Measurements from ENCODE around the gene ASCL5.

The ASCL5 gene

DNA sequence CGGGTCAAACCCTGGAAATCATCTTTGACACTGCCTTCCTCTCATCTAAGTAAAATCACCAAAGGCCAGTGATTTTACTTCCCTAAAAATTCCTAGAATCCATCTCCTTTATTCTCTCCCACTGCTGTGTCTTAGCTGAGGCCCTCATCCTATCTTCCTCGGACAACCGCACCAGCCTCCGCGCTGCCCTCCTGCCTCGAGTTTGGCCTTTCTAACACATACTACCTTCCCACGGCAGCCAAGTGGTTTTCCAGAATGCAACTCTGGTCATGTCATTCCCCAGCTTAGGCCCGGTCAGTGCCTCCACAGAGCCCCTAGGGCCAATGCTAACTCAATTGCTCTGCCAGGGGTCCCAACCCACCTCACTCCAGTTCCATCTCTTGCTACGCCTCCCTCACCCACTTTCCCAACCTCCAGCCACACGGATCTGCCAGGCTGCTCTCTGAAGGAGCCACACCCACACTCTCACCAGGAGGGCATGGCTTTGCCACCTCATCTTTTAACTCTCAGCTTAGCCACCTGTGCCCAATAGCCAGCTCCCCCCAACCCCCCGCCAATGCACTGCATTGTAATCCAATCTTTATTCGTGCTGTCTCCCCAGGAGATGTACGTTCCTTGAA, 20.5 kb upstream of the ASCL5 start:
- H3K36me3 ChIP-seq (ENCODE audit: control insufficient read depth in 1 of 2, insufficient read depth in 2 of 2, low read length in 2 of 2), result peaks cover 66 to 89% of the 10 kb centered on the region in 2 experiments
- H3K4ac ChIP-seq (ENCODE audit: low read depth, low read length), result no peak overlapping the region
- no peak overlapping the region for H3K14ac ChIP-seq (ENCODE audit: low read length)
- H2BK120ac ChIP-seq (ENCODE audit: insufficient read depth, low read length, poor library complexity), result no peak overlapping the region
- no peaks in the 10 kb centered on the region for H3K79me1 ChIP-seq (ENCODE audit: low read length)
- H3K18ac ChIP-seq (ENCODE audit: low read length), result no peak overlapping the region
- no CpG with 5 or more reads among the region's 13 CpGs for WGBS (ENCODE audit: extremely low coverage, insufficient coverage, insufficient read length)
- no peaks in the 10 kb centered on the region for H3K4me1 ChIP-seq (ENCODE audit: control insufficient read depth in 1 of 2, insufficient read depth in 2 of 2, low read length in 2 of 2)
- H3K9ac ChIP-seq (ENCODE audit: low read length), result no peak overlapping the region
- DNase-seq, result no peak
- H2BK5ac ChIP-seq (ENCODE audit: low read depth, low read length, poor library complexity), result no peak overlapping the region
- no peak overlapping the region for H3K27ac ChIP-seq (ENCODE audit: low read depth, low read length)
- H3K27me3 ChIP-seq (ENCODE audit: insufficient read depth, low read length), result no peaks in the 10 kb centered on the region
- H3K23ac ChIP-seq (ENCODE audit: low read length), result no peak overlapping the region
- H2BK12ac ChIP-seq (ENCODE audit: low read length), result no peak overlapping the region
- H4K8ac ChIP-seq (ENCODE audit: low read depth, low read length), result no peak overlapping the region
- no peaks in the 10 kb centered on the region for H3K9me3 ChIP-seq (ENCODE audit: insufficient read depth, low read depth, low read length)
- no peaks in the 10 kb centered on the region for H3K79me2 ChIP-seq (ENCODE audit: control insufficient read depth, insufficient read depth, low read length, poor library complexity)
- no peak overlapping the region for H2AFZ ChIP-seq (ENCODE audit: insufficient read depth, low read length, poor library complexity)
- no peak overlapping the region for H3K4me2 ChIP-seq (ENCODE audit: low read length)
- H4K91ac ChIP-seq (ENCODE audit: low read depth, low read length), result no peak overlapping the region
- no peak overlapping the region for H3K4me3 ChIP-seq (ENCODE audit: low read depth, low read length)
- no peak overlapping the region for H2AK5ac ChIP-seq (ENCODE audit: low read length)
- H4K12ac ChIP-seq (ENCODE audit: low read depth, low read length), result no peak overlapping the region

DNA sequence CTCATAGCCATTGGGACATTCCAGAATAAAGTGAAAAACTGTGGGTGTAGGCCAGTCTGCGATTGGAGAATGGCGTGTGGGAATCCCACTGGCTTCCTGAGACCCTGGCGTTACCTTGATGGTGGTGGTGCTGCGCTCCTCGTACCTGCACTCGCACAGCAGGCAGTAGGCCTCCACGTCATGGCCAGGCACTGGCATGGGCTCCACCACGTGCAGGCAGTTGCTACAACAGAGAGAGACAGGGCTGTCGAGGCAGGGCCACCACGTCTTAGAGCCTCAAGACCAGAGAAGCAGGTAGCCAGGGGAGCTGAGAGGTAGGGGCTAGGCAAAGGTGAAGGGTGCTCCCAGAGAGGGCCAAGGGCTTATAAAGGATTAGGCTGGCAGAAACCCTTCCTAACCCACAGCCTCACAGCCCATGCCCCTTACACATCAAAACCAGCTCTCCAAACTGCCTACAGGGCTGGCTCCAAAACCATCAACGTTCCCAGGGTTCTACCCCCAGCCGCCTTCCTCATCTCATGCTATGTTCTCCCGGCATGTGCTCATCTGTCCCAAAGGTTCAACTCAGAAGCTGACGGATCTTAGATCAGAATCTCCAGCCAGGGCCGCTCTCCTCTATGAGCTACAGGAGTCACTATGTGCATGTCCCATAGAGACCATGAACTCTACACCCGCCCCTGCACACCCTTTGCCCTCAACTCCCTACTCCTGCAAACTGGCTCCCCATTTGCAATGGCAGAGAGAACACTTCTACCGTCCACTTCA, 19.8 kb upstream of the ASCL5 start:
- no peak overlapping the region for H3K4me3 ChIP-seq (ENCODE audit: low read depth, low read length)
- peaks cover 68 to 92% of the 10 kb centered on the region in 2 experiments for H3K36me3 ChIP-seq (ENCODE audit: control insufficient read depth in 1 of 2, insufficient read depth in 2 of 2, low read length in 2 of 2)
- H4K91ac ChIP-seq (ENCODE audit: low read depth, low read length), result no peak overlapping the region
- no peak overlapping the region for H2BK120ac ChIP-seq (ENCODE audit: insufficient read depth, low read length, poor library complexity)
- no peak overlapping the region for H3K4me2 ChIP-seq (ENCODE audit: low read length)
- WGBS (ENCODE audit: extremely low coverage, insufficient coverage, insufficient read length), result no CpG with 5 or more reads among the region's 17 CpGs
- H3K14ac ChIP-seq (ENCODE audit: low read length), result no peak overlapping the region
- H2BK12ac ChIP-seq (ENCODE audit: low read length), result no peak overlapping the region
- no peak overlapping the region for H2AFZ ChIP-seq (ENCODE audit: insufficient read depth, low read length, poor library complexity)
- H2BK5ac ChIP-seq (ENCODE audit: low read depth, low read length, poor library complexity), result no peak overlapping the region
- no peaks in the 10 kb centered on the region for H3K79me1 ChIP-seq (ENCODE audit: low read length)
- H3K23ac ChIP-seq (ENCODE audit: low read length), result no peak overlapping the region
- DNase-seq, result no peak
- no peaks in the 10 kb centered on the region for H3K9me3 ChIP-seq (ENCODE audit: insufficient read depth, low read depth, low read length)
- H4K12ac ChIP-seq (ENCODE audit: low read depth, low read length), result no peak overlapping the region
- no peak overlapping the region for H3K9ac ChIP-seq (ENCODE audit: low read length)
- H3K27me3 ChIP-seq (ENCODE audit: insufficient read depth, low read length), result no peaks in the 10 kb centered on the region
- H3K4ac ChIP-seq (ENCODE audit: low read depth, low read length), result no peak overlapping the region
- no peak overlapping the region for H3K18ac ChIP-seq (ENCODE audit: low read length)
- H4K8ac ChIP-seq (ENCODE audit: low read depth, low read length), result no peak overlapping the region
- H2AK5ac ChIP-seq (ENCODE audit: low read length), result no peak overlapping the region
- H3K79me2 ChIP-seq (ENCODE audit: control insufficient read depth, insufficient read depth, low read length, poor library complexity), result no peaks in the 10 kb centered on the region
- no peaks in the 10 kb centered on the region for H3K4me1 ChIP-seq (ENCODE audit: control insufficient read depth in 1 of 2, insufficient read depth in 2 of 2, low read length in 2 of 2)
- no peak overlapping the region for H3K27ac ChIP-seq (ENCODE audit: low read depth, low read length)

DNA sequence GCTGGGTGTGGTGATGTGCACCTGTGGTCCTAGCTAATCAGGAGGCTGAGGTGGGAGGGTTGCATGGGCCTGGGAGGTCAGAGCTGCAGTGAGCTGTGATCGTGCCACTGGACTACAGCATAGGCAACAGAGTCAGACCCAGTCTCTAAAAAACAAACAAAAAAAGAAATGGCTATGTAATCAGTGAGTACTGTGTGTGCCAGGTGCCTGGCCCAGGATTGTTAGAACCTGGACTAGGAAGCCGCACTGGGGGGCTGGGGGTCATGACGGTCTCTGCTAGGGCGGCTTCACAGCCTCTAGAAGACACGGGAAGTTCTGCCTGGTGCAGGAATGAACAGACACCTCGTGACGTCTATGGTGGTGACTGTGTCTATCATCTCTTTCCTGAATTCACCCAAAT, 18.8 kb upstream of the ASCL5 start:
- Histone ChIP-seq H2AFZ (ENCODE audit: insufficient read depth, low read length, poor library complexity) (no peak overlapping the region), H3K4me2 (ENCODE audit: low read length) (no peak overlapping the region), H4K12ac (ENCODE audit: low read depth, low read length) (no peak overlapping the region), H4K91ac (ENCODE audit: low read depth, low read length) (no peak overlapping the region), H4K8ac (ENCODE audit: low read depth, low read length) (no peak overlapping the region), H2BK5ac (ENCODE audit: low read depth, low read length, poor library complexity) (no peak overlapping the region), H3K79me1 (ENCODE audit: low read length) (no peaks in the 10 kb centered on the region), H3K36me3 (ENCODE audit: control insufficient read depth in 1 of 2, insufficient read depth in 2 of 2, low read length in 2 of 2) (peaks cover 76 to 94% of the 10 kb centered on the region in 2 experiments), H3K18ac (ENCODE audit: low read length) (no peak overlapping the region), H3K4ac (ENCODE audit: low read depth, low read length) (no peak overlapping the region), H3K9me3 (ENCODE audit: insufficient read depth, low read depth, low read length) (no peaks in the 10 kb centered on the region), H2BK120ac (ENCODE audit: insufficient read depth, low read length, poor library complexity) (no peak overlapping the region), H2BK12ac (ENCODE audit: low read length) (no peak overlapping the region), H3K79me2 (ENCODE audit: control insufficient read depth, insufficient read depth, low read length, poor library complexity) (no peaks in the 10 kb centered on the region), H3K23ac (ENCODE audit: low read length) (no peak overlapping the region), H3K9ac (ENCODE audit: low read length) (no peak overlapping the region), H3K27me3 (ENCODE audit: insufficient read depth, low read length) (no peaks in the 10 kb centered on the region), H3K4me1 (ENCODE audit: control insufficient read depth in 1 of 2, insufficient read depth in 2 of 2, low read length in 2 of 2) (no peaks in the 10 kb centered on the region), H3K14ac (ENCODE audit: low read length) (no peak overlapping the region), H3K27ac (ENCODE audit: low read depth, low read length) (no peak overlapping the region), H3K4me3 (ENCODE audit: low read depth, low read length) (no peak overlapping the region), H2AK5ac (ENCODE audit: low read length) (no peak overlapping the region)
- no CpG with 5 or more reads among the region's 7 CpGs for WGBS (ENCODE audit: extremely low coverage, insufficient coverage, insufficient read length)
- no peak for DNase-seq

DNA sequence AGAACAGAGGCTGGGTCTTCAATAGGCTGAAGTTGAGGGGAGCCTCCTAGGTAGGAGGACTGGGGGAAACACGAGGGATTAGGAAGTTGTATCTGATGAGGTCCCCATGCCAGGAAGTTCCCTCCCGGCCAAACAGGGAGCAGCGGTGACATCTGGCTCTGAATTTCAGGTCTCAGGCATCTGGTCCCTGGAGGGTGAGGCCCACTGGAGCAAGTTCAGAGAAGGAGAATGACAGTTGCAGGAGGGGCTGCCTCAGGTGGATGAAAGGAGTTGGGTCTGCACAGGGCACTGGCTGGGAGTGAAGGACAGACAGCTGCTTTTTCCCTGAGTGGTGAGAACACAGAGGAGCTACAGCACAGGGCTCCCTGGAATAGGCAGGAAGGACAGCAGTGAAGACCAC, 18.1 kb upstream of the ASCL5 start:
- Histone ChIP-seq H3K79me2 (ENCODE audit: control insufficient read depth, insufficient read depth, low read length, poor library complexity) (no peaks in the 10 kb centered on the region), H3K23ac (ENCODE audit: low read length) (no peak overlapping the region), H3K14ac (ENCODE audit: low read length) (no peak overlapping the region), H3K79me1 (ENCODE audit: low read length) (no peaks in the 10 kb centered on the region), H2BK120ac (ENCODE audit: insufficient read depth, low read length, poor library complexity) (no peak overlapping the region), H3K9me3 (ENCODE audit: insufficient read depth, low read depth, low read length) (no peaks in the 10 kb centered on the region), H3K36me3 (ENCODE audit: control insufficient read depth in 1 of 2, insufficient read depth in 2 of 2, low read length in 2 of 2) (peaks cover 81 to 92% of the 10 kb centered on the region in 2 experiments), H2AFZ (ENCODE audit: insufficient read depth, low read length, poor library complexity) (no peak overlapping the region), H2BK5ac (ENCODE audit: low read depth, low read length, poor library complexity) (no peak overlapping the region), H3K4me3 (ENCODE audit: low read depth, low read length) (no peak overlapping the region), H3K9ac (ENCODE audit: low read length) (no peak overlapping the region), H2BK12ac (ENCODE audit: low read length) (no peak overlapping the region), H3K4me2 (ENCODE audit: low read length) (no peak overlapping the region), H4K8ac (ENCODE audit: low read depth, low read length) (no peak overlapping the region), H3K27me3 (ENCODE audit: insufficient read depth, low read length) (no peaks in the 10 kb centered on the region), H4K12ac (ENCODE audit: low read depth, low read length) (no peak overlapping the region), H3K4me1 (ENCODE audit: control insufficient read depth in 1 of 2, insufficient read depth in 2 of 2, low read length in 2 of 2) (no peaks in the 10 kb centered on the region), H4K91ac (ENCODE audit: low read depth, low read length) (no peak overlapping the region), H2AK5ac (ENCODE audit: low read length) (no peak overlapping the region), H3K18ac (ENCODE audit: low read length) (no peak overlapping the region), H3K27ac (ENCODE audit: low read depth, low read length) (no peak overlapping the region), H3K4ac (ENCODE audit: low read depth, low read length) (no peak overlapping the region)
- WGBS (ENCODE audit: extremely low coverage, insufficient coverage, insufficient read length), result no CpG with 5 or more reads among the region's 3 CpGs
- DNase-seq, result no peak
